GM18517 (cell line): ENCODE data around the gene NTM.

Experiments used
- ATAC-seq: cut with Tn5 transposase; IDR thresholded peaks from one replicate; pipeline ENCODE4 v1.9.1; 2021; ENCODE audit warnings: mild to moderate bottlenecking, moderate library complexity; ENCODE audit not compliant: unreplicated experiment

Gene NTM

DNA sequence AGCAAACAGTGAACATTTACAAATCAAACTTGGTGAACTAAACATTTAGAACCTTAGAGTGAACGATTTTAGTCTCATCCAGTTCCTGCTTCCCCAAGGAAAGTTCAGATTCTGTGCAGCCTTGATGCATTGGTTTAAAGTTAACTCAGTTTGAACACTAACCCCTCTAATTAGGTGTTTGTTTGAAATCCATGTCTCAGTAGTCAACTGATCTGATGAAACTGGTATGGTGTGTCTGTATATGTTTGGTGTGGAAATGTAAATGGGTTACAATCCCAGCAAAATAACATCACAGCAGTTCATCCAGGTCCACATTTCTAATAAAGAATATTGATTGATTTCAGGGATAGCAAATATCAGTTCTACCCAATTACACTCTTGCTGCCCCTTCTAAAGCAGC lies 532.0 kb downstream of the NTM start:
- no peak for ATAC-seq

DNA sequence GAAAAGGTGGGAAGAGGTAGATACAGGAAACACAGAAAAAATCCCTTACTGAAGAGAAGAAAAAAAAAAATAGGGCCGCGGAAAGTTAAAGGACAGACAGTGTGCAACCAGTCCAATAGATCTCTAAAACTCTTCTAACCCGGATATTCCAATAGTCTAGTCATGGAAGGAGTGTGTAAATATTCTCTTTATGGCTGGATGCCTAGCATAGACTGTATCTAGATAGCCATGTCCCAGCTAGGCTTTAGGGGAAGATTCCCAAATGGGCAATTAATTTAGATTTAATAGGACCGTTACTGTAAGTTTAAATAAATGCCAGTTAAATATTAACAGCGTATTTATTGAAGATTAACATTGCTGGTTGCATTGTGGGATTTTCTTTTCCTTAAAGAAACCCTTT lies 532.7 kb downstream of the NTM start:
- no peak for ATAC-seq

- ATAC-seq = no peak
Observed at GRCh38 chr11:131904756-131905155, 534.3 kb downstream of the NTM start.

DNA sequence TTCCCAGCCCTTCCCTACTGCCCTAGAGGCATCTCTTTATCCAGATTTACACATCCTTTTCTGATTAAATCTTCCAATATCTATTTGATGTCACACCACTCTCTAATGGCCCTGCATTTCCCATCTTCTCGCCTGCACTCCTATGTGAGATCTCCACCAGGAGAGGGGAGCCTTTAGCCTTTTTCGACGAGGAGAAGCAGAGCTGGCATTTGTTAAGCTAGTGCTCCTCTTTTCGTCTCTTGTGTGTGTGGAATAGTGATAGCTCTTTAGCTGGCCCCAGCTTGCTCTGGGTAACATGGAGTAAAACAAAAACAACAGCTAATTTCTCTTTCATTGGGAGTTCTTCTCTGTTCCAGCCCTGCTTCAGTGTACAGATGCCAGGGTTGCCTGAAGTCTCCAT lies 536.5 kb downstream of the NTM start:
- ATAC-seq = no peak

GRCh38 chr11:131907371-131907770 lies 537.0 kb downstream of the NTM start:
- ATAC-seq = no peak

DNA sequence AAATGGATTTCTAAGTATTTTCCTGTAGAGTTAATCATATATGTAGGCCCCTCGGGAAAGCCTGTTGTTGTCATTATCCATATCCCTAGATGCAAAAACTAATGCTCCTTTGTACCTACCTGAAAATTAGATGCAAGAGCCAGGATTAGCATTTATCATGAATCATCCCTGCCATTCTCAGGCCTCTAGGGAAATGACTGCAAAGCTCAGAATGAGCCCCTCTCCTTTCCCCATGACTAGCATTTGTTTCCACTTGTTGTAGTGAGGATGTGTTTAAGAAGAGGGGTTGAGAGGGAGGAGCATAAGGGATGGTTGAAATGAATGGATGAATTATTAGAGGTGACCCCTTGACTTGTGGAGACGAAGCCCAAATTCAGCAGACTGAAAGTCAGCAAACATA lies 537.9 kb downstream of the NTM start:
- ATAC-seq = no peak

GRCh38 chr11:131909426-131910177 lies 539.2 kb downstream of the NTM start:
- no peak for ATAC-seq

GRCh38 chr11:131910178-131910522 lies 539.7 kb downstream of the NTM start:
- ATAC-seq = no peak

DNA sequence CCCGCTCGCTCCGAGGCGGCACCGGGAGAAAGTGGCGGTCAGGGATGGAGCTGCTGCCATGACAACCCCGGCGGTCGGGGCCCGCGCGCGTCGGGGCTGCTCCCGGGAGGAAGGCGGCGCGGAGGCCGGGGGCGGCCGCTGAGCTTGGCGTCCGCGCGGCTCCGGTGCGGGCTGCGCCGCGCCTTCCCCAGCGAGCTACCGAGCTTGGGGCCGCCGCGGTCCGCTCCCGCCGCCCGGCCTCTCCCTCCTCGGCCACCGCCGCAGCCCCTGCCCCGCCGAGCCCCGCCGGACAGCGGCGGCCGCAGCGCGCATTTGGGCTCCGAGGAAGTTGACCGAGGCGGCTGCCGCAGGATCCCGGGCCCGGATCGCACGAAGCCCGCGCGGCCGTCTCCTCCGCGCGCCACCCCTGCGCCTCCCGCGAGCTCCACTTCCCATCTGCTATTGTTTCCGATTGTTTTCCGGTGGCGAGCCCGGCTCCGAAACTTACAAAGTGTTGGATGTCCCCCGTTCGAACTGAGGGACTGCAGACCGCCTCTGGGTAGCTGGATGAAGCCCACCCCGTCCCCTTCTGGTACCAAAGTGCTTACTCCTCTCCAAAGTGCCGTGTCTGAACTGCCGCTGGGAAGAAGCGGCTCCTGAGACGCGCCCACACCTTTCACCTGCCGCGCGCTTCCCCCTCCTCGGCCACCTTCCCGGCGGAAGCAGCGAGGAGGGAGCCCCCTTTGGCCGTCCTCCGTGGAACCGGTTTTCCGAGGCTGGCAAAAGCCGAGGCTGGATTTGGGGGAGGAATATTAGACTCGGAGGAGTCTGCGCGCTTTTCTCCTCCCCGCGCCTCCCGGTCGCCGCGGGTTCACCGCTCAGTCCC lies 540.3 kb downstream of the NTM start:
- ATAC-seq = no peak

GRCh38 chr11:131911388-131912032 lies 541.1 kb downstream of the NTM start:
- peak; percentile 65 for ATAC-seq

GRCh38 chr11:131912134-131912533 lies 541.7 kb downstream of the NTM start:
- no peak for ATAC-seq

DNA sequence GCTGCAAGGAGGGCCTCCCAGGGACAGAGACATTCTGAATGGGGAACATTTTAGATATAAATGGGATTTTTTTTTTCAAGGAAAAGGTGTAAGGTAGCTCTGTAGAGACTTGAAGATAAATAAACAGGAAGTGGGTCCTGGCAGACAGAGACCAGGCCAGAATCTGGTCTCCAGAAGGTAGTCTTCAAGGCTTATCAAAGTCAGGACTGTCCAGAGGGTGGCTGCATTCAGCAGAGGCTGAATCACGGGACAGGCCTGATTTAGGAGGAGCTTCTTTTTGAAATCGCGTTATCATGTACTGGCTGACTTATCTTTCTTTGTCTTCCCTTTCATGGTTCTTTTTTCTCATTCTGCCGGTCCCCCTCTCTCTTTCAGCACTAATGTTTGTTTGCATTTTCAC lies 542.9 kb downstream of the NTM start:
- no peak for ATAC-seq

GRCh38 chr11:131914361-131914774 lies 544.0 kb downstream of the NTM start:
- no peak for ATAC-seq

GRCh38 chr11:131916638-131917037 lies 546.2 kb downstream of the NTM start:
- no peak for ATAC-seq

DNA sequence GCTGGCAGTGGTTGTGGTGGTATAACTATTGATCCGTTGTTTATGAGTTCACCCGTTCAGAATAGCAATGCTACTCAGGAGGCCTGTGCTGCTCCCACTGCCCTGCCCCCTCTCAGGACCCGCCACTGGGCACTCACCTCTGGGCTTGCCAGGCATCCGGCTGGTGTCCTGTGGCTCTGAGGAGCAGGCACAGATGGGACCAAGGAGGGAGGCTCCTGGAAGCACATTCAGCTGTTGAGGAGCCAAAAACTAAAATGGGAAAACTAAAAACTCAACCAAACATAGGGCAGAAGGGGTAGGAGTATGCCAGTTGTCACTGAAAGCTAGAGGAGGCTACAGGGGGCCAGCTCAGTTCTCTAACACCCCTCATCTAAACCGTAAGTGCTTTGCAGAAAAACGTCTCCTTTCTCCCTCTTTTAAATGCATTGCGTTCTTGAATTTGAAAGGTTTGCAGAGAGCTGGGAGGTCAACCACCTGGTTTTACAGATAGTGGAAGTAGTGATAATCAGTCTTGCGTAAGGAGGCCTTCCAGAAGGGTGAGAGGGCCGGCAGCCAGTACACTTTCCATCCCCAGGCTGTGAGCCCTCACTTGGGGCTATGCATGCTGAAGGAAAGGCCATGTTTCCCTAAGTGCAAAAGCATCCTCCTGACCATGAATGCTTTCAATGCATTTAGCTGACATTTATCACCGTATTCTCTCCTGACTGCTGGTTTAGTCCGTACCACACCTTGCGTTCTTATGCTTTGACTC lies 547.4 kb downstream of the NTM start:
- no peak for ATAC-seq

DNA sequence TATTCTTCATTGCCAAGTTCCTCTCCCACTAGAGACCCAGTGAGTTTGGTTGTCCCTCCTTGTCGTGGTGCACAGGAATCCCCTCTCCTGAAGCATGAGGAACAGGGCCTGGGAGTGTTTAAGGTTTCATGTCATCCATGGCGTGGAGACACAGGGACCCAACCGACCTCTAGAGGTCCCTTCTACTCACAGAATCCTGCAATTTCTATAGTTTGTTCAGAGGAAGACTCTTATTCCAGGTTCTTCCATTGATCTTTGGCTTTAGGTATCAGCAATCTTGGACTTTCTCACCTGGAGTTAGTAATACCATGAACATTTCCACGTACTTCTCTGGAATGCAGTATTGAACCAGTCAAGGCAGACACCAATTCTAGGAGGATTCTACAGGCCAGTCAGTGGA lies 548.2 kb downstream of the NTM start:
- no peak for ATAC-seq

GRCh38 chr11:131922220-131922619 lies 551.8 kb downstream of the NTM start:
- no peak for ATAC-seq

GRCh38 chr11:131923309-131923708 lies 552.9 kb downstream of the NTM start:
- no peak for ATAC-seq

- ATAC-seq = no peak
Observed at GRCh38 chr11:131924001-131924400, 553.6 kb downstream of the NTM start.

DNA sequence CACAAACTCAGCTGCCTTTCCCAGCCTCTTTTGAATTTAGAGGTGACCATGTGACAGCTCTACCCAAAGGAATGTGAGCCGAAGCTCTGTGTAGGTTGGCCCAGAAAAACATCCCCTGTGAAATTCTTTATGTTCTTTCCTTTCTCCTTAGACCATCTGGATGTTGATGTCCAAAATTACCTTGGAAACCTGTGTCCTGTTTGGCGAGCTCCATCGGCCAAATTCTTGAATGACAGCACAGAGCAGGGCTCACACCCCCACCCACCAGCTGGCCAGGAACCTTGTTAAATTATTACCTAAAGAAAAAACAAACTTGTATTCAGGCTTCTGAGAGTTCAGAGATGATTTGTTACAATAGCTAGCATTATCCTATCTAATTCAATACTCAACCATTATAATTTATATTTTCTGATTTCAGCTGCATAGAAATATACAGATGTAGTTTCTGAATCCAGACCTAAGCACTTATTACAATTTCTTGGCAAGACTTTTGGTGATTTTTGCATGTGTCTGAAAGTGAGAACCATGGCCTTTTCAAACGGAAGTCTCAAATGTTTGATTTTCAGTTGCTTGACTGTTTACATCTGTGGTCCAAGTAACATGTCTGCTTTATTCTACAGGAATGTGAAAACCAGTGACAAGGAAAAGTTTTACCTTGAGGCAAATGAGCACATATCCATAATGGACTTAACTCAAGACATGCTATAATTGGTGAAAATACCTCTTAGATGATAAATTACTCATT lies 554.2 kb downstream of the NTM start:
- ATAC-seq = no peak
